Natural killer cell (primary cell): ENCODE measurements around the gene TMEM183A. TPM values are rescaled to one million over a fixed set of nuclear protein-coding genes. Genes with fewer than 3 reads are reported as not detected.

Source experiments
- ATAC-seq, 3 donors: fragments of 150-1000 bp in 2 of 3; fragments of 200-7000 bp in 1 of 3; cut with Tn5 transposase; 1 replicate in 1 of 3; 2 replicates in 2 of 3; pipeline ENCODE4 v1.10.0; 2021; ENCODE audit warnings: mild to moderate bottlenecking in 2 of 3, moderate library complexity in 2 of 3
- DNase-seq, 2 donors: peaks; one replicate each; pipeline versions ENCODE4 v3.0.0 to v3.0.0-alpha.2; 2013 to 2021; ENCODE audit warnings: mixed read lengths in 1 of 2
- H3K27ac ChIP-seq: one replicate; pipeline ENCODE4 v1.5.1; 2013; ENCODE audit warnings: mild to moderate bottlenecking, low read length
- H3K27me3 ChIP-seq: one replicate; pipeline ENCODE4 v1.6.1; 2013; ENCODE audit warnings: low read length; ENCODE audit not compliant: control insufficient read depth, insufficient read depth
- H3K36me3 ChIP-seq: one replicate; pipeline ENCODE4 v1.6.1; 2013; ENCODE audit warnings: low read length; ENCODE audit not compliant: control insufficient read depth, insufficient read depth
- H3K4me1 ChIP-seq: one replicate; pipeline ENCODE4 v1.6.1; 2013; ENCODE audit warnings: low read length; ENCODE audit not compliant: control insufficient read depth, insufficient read depth
- H3K4me3 ChIP-seq: one replicate; pipeline ENCODE4 v1.5.1; 2013; ENCODE audit warnings: low read length
- H3K9me3 ChIP-seq: one replicate; pipeline ENCODE4 v1.6.1; 2013; ENCODE audit warnings: low read length; ENCODE audit not compliant: control insufficient read depth, insufficient read depth
- H3K27ac Mint-ChIP-seq, 2 donors: one replicate each; pipeline ENCODE4 v1.8.0; 2022; ENCODE audit warnings: mild to moderate bottlenecking in 2 of 2, mixed read lengths in 2 of 2, moderate library complexity in 1 of 2
- H3K27me3 Mint-ChIP-seq, 2 donors: one replicate each; pipeline ENCODE4 v1.8.0; 2022; ENCODE audit warnings: low read depth in 2 of 2, mixed read lengths in 2 of 2
- H3K36me3 Mint-ChIP-seq: one replicate; pipeline ENCODE4 v1.8.0; 2022; ENCODE audit warnings: mixed read lengths
- H3K4me1 Mint-ChIP-seq, 2 donors: one replicate each; pipeline ENCODE4 v1.8.0; 2022; ENCODE audit warnings: mixed read lengths in 2 of 2
- H3K4me3 Mint-ChIP-seq: one replicate; pipeline ENCODE4 v1.8.0; 2022; ENCODE audit warnings: mild to moderate bottlenecking, moderate library complexity, mixed read lengths
- H3K9me3 Mint-ChIP-seq, 2 donors: one replicate each; pipeline ENCODE4 v1.8.0; 2022; ENCODE audit warnings: mixed read lengths in 2 of 2
- WGBS: methylation state at CpG from one replicate; pipeline ENCODE4 v1.1.7; 2013; ENCODE audit warnings: missing lambda C conversion rate; ENCODE audit not compliant: insufficient coverage; 5-methylcytosine and 5-hydroxymethylcytosine counted together
- intact Hi-C: fragments of 100-400 bp; cut with micrococcal nuclease; formaldehyde crosslinking; loops from one replicate; pipeline ENCODE4 v1.14.2; 2022
- total RNA-seq, 4 donors: library from RNA; stranded (reverse); fragments of 120-200 nt in 1 of 4; gene quantifications; one replicate each; pipeline versions ENCODE4 v1.2.3 to v1.2.4, GENCODE V29; 2013 to 2022
- TF ChIP-seq, protein P1 (sequence below): fragments of 200-600 bp; IDR thresholded peaks from one replicate; pipeline ENCODE4 v1.8.0; 2022; ENCODE audit warnings: antibody characterized with exemption

TMEM183A gene
- total RNA-seq, 3 donors from 2014 or later (not counting 1 experiment from before 2014, with no cell fraction given), result 127 to 147 (median 143) TPM

DNA sequence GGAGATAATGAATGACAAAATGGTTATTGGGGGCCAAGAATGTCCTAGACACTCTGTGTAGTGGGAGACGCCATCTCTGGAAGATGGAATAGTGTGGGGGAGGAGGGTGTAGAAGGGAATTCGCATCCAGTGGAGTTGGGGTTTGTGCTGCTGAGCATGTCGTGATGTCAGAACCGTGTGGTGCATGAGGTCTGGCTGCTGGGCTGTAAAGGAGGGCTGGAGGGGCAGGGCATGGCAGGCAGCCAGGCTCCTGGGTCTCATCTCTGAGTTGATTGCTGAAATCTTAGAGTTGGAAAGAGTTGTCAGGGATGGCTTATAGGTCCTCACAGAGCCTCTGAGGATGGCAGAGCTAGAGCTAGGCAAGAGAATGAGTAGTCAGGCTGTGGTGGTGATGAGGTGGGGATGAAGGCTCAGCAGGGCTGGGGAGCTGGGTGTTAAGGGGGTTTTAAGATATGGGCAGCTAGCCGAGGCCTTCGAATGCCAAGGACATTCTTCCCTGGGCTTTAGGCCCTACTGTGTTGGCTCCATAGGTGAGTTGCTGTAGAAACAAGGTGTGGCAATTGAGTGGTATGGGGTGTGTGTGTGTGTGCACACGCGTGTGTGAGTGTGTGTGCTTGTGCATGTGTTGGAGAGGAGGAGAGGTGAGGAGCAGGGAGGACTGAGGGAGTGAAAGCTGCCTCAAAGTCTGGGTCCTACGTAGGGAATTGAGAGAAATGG lies 21.1 kb downstream of the TMEM183A start:
- WGBS, result 90% methylated on average over 9 of the region's 9 CpGs
- TF ChIP-seq, protein P1, sequence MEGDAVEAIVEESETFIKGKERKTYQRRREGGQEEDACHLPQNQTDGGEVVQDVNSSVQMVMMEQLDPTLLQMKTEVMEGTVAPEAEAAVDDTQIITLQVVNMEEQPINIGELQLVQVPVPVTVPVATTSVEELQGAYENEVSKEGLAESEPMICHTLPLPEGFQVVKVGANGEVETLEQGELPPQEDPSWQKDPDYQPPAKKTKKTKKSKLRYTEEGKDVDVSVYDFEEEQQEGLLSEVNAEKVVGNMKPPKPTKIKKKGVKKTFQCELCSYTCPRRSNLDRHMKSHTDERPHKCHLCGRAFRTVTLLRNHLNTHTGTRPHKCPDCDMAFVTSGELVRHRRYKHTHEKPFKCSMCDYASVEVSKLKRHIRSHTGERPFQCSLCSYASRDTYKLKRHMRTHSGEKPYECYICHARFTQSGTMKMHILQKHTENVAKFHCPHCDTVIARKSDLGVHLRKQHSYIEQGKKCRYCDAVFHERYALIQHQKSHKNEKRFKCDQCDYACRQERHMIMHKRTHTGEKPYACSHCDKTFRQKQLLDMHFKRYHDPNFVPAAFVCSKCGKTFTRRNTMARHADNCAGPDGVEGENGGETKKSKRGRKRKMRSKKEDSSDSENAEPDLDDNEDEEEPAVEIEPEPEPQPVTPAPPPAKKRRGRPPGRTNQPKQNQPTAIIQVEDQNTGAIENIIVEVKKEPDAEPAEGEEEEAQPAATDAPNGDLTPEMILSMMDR, result no peak
- Mint-ChIP-seq H3K27me3 (peaks cover 0 to 14% of the 10 kb centered on the region in 2 donors), H3K4me3 (peak overlapping the region; percentile 0), H3K4me1 (peaks cover 8% of the 10 kb centered on the region in 2 donors), H3K27ac (no peak overlapping the region), H3K9me3 (peaks cover 0 to 3% of the 10 kb centered on the region in 2 donors), H3K36me3 (peaks cover 6% of the 10 kb centered on the region)
- Histone ChIP-seq H3K4me1 (peaks cover 16% of the 10 kb centered on the region), H3K9me3 (no peaks in the 10 kb centered on the region), H3K27me3 (peaks cover 4% of the 10 kb centered on the region), H3K4me3 (no peak overlapping the region), H3K36me3 (peaks cover 12% of the 10 kb centered on the region), H3K27ac (no peak overlapping the region)
- intact Hi-C loops, result no loop called here
- ATAC-seq, result no peak
- no peak for DNase-seq

DNA sequence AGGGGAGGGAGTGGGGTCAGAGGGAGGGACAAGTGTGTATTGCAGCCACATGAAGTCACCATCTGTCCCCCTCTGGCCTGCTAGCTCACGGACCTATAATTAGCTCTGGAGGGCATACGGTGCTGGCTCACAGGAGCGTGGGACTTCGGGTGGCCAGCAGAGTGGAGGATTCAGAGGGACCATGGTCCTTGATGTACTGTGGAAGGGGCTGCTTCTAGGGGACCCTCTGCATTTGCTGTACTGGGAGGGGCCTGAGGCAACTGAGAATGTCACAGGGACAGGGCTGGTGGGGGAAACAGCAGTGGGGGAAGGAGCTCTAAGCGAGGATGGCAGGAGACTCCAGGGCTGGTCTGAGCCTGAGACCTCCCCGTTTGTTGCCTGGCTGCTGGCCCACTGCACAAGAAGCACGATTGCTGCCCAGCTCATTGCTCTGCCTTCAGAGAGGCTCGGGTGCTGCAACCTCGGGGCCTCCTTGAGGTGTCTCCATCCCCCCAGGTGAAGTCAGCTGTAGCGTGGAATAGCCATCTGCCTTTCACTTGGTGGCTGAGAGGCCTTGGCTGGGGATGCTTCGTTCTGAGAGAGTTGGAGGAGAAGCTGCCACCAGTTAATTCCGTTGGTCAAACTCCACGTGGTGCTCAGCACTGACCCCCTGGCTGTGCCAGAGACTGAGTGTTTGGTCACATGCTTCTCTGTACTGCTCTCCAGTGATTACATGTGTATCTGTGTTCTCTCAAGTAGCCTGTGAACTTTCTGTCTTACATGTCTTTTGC lies 21.8 kb downstream of the TMEM183A start:
- H3K36me3 Mint-ChIP-seq, result no peaks in the 10 kb centered on the region
- peaks cover 4% of the 10 kb centered on the region for H3K27me3 ChIP-seq
- H3K27me3 Mint-ChIP-seq, result peaks cover 0 to 14% of the 10 kb centered on the region in 2 donors
- no peak overlapping the region for H3K27ac ChIP-seq
- DNase-seq (no peak), ATAC-seq (no peak)
- H3K4me1 ChIP-seq, result peaks cover 16% of the 10 kb centered on the region
- H3K4me3 ChIP-seq, result no peak overlapping the region
- H3K4me1 Mint-ChIP-seq, result peaks cover 8% of the 10 kb centered on the region in 2 donors
- H3K9me3 Mint-ChIP-seq, result peaks cover 0 to 3% of the 10 kb centered on the region in 2 donors
- no peak overlapping the region for H3K27ac Mint-ChIP-seq
- WGBS, result 89% methylated on average over 13 of the region's 13 CpGs
- TF ChIP-seq, protein P1, result no peak
- no peaks in the 10 kb centered on the region for H3K9me3 ChIP-seq
- peak overlapping the region; percentile 0 for H3K4me3 Mint-ChIP-seq
- intact Hi-C loops, result no loop called here
- H3K36me3 ChIP-seq, result peaks cover 6% of the 10 kb centered on the region

DNA sequence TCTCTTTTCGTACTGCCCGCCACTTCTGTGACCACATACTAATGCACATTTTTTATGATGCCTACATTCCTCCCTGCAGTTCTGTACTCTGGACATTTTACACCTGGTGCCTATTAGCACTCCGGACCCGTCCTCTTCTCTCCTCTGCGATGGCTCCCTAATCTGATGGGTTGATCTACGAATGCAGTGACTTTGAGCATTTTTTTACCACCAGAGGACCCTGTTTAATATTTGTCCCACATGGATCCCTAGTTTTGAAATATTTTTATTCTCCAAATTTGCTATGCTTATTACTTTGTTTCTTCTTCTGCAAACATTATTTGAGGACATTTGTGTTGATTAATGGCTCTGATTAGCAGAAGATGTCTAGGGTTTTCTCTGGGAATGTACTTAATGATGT lies 24.3 kb downstream of the TMEM183A start:
- no peak overlapping the region for H3K27ac ChIP-seq
- 92% methylated on average over 6 of the region's 6 CpGs for WGBS
- no peaks in the 10 kb centered on the region for H3K36me3 ChIP-seq
- Mint-ChIP-seq H3K36me3 (no peaks in the 10 kb centered on the region), H3K4me1 (no peaks in the 10 kb centered on the region), H3K9me3 (no peaks in the 10 kb centered on the region), H3K4me3 (no peak overlapping the region), H3K27me3 (peaks cover 0 to 14% of the 10 kb centered on the region in 2 donors), H3K27ac (no peak overlapping the region)
- H3K9me3 ChIP-seq, result no peaks in the 10 kb centered on the region
- H3K4me1 ChIP-seq, result peaks cover 11% of the 10 kb centered on the region
- ATAC-seq, result no peak
- DNase-seq, result no peak
- TF ChIP-seq, protein P1, result no peak
- no peak overlapping the region for H3K4me3 ChIP-seq
- peaks cover 4% of the 10 kb centered on the region for H3K27me3 ChIP-seq
- intact Hi-C loops, result no loop called here
